GM18868 (cell line): ENCODE data around the gene ZNF76.

Source experiments
- ATAC-seq: cut with Tn5 transposase; IDR thresholded peaks from one replicate; pipeline ENCODE4 v1.9.1; 2021; ENCODE audit warnings: mild to moderate bottlenecking, moderate library complexity; ENCODE audit not compliant: unreplicated experiment

ZNF76 gene

DNA sequence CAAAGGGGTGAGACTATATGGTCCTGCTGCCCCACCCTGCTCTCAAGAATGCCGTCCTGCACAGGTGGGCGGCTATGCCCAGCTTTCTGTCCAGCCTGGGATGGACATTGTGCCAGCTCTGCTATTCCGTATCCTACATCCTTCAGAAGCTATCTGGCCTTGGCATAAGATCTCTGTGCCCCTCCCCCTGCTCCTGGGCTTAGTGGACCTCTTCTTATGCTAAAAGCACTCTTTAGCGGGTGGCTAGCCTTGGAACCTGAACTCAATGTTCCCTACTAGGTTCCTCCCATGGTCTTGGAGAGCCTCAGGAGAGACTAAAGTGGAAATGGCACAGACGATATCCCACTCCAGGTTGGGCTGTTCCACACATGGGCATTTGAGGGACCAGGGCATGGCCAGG, 23.3 kb upstream of the ZNF76 start:
- ATAC-seq = no peak

DNA sequence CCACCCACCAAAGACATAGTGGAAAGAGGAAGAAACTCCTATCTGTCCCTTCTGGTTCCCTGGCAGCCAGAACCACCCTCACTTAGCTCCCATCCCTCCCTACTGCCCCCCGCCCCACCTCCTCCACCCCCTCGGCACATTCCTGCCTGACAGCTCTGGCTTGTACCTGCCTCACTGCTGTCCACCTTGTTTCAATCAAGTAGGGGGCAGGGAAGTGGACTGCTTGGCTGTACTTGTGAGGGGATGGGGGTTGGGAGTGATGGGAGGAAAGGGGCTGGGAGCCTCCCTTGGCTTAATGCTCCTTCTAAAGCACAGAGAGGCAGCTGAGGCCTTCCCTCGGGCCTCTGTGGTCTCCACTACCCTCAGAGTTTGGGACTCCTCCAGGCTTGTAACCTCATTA, 22.1 kb upstream of the ZNF76 start:
- ATAC-seq = no peak

DNA sequence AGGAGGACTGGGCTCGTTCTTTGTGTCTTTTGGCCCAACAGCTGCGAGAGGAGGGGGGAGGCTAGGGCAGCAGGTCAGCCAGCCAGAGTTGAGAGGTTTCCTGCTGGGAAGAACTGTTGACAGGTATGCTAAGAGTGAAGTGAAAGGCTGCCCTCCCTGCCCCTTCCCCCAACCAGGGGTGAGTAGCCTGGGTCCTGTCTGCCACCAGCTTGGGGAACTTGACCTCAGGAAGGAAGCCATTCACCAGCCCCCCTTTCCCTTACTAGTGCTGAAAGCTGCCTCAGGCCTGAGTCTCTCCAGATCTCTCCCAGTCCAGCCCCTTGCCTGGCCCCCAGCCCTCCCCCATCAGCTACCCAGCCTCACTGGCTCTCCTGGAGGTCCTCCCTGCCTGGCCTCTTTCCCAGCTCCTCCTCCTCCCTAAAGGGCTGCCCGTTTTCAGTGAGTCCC, 20.7 kb upstream of the ZNF76 start:
- no peak for ATAC-seq

DNA sequence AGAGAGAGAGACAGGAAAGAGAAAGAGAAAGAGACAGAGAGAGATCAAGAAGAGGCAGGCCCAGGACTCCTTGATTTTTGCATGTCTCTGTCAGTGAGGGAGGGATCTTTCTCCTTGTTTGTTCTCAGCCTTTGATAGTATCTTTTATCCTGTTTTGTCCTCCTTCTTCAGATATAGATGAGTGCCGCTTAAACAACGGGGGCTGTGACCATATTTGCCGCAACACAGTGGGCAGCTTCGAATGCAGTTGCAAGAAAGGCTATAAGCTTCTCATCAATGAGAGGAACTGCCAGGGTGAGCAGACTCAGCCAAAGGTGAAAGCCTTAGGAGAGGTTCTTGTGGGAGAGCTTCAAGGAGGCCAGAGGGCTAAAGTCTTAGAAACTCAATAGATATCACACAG, 20.0 kb upstream of the ZNF76 start:
- no peak for ATAC-seq

DNA sequence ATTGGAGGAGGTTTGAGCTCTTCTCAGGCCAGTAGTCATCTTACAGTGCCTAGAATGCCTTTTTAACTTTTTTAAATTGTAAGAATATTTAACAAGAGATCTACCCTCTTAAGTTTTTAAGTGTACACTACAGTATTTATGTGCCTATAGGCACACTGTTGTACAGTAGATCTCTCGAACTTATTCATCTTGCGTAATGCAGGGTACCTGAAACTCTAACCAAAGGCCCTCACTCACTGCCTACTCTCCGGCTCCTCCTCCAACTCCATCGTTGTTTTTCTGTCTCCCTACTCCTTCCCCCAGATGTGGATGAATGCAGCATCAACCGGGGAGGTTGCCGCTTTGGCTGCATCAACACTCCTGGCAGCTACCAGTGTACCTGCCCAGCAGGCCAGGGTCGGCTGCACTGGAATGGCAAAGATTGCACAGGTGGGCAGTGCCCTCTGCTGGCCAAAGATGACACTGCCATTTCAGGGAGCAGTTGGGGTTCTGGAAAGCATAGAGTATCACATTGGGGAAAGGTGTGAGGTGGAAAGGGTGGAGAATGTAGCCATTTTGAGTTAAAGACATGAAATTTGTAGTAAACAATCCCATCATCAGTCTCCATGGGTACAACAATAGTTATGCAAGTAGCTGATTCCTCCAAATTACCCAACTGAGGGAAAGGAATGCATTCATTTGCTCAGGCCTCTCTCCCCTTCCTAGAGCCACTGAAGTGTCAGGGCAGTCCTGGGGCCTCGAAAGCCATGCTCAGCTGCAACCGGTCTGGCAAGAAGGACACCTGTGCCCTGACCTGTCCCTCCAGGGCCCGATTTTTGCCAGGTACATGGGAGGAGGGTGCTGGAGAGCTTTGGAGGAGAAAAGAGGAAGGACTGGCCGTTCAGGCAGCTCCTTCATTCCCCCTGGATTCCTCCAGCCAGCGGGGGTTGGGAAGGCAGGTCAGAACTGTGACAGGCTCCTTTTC, 18.4 kb upstream of the ZNF76 start:
- no peak for ATAC-seq

DNA sequence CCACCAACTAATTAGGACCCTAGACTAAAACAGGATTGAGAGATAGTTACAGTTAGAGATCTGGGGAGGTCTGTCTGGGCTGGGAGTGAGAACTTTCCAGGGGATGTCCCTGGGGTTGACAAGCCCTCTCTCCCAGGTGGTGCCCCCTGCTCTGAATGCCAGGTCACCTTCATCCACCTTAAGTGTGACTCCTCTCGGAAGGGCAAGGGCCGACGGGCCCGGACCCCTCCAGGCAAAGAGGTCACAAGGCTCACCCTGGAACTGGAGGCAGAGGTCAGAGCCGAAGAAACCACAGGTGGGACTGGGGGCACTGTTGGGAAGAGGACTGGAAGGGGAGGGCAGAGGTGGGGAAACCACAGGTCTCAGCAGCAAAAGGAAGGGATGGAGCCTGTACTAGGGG, 17.0 kb upstream of the ZNF76 start:
- ATAC-seq = no peak

DNA sequence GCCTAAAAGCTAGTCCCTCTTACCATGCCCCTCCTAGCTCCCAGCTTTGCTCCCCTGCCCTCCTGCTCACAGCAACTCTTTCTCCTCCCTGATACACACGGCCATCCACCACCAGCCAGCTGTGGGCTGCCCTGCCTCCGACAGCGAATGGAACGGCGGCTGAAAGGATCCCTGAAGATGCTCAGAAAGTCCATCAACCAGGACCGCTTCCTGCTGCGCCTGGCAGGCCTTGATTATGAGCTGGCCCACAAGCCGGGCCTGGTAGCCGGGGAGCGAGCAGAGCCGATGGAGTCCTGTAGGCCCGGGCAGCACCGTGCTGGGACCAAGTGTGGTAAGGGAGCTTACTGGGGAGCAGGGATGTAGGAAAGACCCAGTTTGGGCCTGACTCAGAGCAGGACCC, 16.6 kb upstream of the ZNF76 start:
- ATAC-seq = no peak

DNA sequence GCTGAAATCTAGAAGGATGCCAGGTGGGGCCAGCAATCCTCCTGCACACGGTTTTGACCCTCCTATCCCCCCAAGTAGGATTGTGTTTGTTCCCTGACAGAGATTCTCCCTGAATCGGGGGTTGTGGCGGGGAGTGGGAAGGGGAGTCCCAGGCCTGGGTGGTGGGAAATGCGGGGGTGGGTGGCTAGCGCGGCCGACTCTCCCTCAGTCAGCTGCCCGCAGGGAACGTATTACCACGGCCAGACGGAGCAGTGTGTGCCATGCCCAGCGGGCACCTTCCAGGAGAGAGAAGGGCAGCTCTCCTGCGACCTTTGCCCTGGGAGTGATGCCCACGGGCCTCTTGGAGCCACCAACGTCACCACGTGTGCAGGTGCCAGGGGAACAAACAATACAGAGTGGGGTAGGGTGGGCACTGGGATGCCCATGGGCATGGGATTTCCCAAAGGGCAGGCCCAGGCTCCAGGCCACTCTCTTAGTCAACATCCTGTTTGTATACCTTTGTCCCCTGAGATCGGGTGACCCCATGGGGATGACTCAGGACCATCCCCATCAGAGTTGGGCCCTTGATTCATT, 16.1 kb upstream of the ZNF76 start:
- no peak for ATAC-seq

DNA sequence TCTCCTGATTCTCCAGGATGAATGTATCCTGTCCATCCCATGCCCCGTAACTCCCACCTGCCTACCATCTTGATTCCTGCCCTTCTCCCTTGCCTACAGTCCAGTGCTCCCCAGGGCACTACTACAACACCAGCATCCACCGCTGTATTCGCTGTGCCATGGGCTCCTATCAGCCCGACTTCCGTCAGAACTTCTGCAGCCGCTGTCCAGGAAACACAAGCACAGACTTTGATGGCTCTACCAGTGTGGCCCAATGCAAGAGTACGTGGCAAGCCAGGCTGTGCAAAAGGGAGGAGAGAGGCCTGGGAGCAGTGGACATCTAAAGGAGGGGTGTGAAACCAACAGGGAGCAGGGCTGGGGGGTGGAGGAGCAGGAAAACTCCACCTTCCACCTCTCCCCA, 15.0 kb upstream of the ZNF76 start:
- ATAC-seq = no peak

DNA sequence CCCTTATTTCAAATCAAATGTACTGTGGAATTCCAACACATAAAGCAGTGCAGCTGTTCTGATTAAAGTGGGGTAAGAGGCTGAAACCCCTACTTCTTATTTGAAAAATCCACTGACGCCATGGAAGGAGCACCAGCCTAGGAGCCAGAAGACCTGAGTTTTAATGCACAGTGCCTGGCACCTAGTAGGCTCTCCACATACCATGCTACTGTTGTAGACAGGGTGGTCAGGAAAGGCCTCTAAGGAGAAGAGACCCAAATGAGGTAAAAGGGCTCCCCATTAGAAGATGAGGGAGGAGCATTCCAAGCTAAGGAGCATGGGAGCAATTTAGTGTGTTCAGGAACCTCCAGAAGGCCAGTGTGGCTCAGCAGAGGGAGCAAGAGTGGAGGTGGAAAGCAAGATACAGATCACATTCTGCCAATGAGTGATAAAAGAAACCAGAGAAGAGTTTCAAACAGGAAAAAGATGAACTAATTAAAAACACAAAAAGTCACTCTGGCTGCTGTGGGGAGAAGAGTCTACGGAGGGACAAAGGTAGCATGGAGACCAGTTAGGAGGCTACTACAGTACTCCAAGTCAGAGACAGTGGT, 11.8 kb upstream of the ZNF76 start:
- no peak for ATAC-seq

DNA sequence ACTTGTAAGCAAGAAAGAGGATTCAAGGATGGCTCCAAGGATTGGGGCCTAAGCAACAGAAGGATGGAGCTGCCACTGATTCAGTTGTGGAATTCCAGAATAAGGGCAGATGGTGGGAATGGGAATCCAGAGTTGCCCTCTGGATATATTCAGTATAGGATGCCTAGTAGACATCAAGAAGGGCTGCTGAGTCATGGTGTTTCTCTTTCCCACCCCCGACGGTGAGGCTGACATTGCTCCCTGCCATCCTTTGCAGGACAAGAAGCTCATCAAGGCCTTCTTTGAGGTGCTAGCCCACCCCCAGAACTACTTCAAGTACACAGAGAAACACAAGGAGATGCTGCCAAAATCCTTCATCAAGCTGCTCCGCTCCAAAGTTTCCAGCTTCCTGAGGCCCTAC, 11.2 kb upstream of the ZNF76 start:
- ATAC-seq = no peak

DNA sequence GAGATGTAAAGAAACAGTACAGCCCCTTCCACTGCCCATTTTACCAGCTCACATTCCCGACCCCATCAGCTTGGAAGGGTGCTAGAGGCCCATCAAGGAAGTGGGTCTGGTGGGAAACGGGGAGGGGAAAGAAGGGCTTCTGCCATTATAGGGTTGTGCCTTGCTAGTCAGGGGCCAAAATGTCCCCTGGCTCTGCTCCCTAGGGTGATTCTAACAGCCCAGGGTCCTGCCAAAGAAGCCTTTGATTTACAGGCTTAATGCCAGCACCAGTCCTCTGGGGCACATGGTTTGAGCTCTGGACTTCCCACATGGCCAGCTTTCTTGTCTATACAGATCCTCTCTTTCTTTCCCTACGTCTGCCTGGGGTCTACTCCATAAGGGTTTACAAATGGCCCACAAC, 10.6 kb upstream of the ZNF76 start:
- no peak for ATAC-seq

DNA sequence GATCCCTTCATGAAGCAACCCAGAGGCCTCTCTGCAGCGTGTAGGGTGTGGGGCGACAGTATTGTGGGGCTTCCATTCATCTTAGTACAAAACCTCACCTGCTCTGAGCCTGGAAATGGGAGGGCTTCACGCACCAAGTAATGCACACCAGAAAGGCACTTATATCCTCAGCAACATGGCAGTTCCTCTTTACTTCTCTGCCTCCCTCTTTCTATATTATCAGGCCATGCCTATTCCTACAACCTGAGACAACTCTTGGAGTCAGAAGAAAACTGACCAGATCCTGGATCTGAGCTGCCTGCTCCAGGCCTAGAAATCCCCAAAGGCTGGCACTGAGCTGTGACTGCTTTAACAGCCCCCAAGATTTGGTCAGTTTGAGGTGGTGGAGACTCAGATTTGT, 7.6 kb upstream of the ZNF76 start:
- no peak for ATAC-seq

DNA sequence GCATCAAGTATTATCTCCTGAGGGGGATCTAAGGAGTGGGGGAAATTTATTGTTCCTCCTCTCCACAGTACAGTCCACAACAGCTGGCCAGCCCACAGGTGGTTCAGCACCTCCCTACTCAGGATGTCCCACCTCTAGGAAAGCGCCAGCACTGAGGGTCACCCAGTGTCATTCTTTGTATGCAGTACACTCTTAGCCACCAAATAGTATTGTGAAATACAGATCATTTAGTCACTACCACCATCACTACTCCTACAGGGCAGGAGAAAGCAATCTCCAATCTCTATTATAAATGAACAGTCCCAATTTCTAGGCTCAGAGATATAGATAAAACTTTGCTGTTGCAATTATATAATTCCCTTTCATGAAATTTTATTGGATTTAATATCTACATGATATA, 6.3 kb upstream of the ZNF76 start:
- ATAC-seq = no peak

DNA sequence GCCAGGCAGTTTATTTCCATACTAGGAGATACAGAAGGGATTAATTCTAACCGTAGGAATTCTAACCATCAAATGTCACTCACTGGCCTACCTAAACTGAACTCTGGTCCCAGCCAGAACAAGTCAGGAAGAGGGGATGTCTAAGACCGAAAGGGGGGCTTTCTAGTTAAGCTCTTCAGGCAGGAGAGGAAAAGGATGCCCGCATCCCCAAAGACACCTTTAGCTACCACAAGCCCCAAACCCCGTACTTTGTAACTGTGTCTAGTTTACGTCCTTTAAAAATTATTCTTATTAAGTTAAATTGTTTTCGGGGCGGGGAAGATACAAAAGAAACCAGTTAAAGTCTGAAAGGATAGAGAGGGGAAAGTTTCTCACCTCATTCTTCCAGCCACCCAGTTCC, 1.2 kb upstream of the ZNF76 start:
- no peak for ATAC-seq

DNA sequence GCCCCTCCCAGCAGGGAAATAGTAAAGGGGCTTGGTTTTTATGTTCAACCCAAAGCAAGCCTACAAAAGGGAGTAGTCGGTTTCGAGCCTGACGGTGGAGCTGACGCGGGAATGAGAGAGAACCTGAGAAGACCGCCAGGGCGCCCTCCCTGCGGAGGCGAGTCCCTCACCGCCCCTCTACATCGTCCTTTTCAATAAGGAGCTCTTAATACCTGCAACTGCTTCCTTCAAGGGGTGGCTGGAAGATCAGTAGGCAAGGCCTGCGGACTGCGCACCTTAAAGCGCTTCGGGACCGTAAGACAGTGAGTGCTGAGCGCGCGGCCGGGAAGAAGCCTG, 709 bp upstream of the ZNF76 start:
- peak; percentile 16 for ATAC-seq

DNA sequence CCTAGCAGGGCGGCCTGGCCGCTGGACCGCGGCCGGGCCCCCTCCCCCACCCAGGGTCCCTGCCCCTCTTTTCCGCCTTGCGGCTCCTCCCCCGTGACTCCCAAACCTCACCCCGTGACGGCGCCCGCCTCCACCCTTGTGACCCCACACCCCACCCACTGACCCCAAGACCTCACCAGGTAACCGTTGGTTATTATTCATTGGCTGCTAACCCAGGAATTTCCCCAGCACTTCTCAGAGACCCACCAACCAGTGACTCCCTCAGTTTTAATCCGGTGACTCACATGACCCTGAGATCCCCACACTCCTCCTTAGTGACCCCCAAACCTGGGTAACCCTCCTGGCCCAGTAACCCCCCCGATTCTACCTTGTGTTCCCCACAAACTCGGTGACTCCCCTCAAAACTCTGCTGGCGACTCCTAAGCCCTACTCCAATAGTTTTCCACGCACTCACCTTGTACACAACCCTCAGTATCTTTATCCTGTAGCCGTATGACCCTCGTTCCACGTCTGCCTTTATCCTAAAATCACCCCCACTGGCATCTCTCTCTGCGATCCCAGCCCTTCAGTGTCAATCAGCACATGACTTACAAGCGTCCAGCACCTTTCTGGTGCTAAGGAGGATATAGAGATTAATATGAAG, 534 bp downstream of the ZNF76 start:
- ATAC-seq = peak; percentile 21

DNA sequence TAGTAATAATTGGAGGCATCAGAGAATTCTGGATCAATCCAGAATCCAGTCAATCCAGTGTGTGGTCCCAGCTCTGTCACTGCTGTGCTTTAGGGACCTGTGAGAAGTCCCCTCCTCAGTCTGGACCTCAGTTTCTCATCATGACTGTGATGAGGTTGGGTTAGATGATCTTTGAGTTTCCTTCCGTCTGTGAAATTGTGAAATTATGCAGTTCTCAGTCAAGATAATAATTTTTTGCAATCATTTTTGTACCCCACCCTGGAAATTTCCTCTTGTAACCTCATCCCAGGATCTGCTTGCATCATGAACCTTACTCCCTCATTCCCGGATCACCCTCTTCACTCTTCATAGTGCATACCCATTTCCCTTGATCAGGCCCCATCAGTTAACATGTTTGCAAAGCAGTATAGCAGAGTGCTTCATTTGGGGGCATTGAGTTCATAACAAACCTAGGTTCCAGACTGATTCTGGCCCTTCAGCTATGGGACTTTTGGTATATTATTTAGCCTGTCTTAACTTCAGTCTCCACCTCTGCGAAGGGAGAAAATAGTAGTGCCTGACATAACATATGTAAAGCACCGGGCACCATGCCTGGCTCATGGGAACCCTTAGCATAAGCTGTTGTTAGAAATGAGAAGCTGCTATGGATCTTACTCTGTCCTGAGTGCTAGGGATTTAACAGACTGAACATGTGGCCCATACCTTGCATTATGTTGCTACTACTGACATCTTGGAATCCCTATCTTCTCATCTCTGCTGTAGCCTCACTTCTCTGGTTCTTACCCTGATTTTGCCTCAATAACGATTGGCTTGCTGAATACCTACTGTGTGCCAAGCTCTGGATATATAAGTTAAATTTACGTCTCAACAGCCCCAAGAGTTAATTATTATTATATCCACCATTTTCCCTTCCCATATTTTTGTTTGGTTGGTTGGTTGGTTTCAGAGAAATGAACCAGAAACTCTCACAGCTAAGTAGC, 1.3 kb downstream of the ZNF76 start:
- ATAC-seq = no peak

DNA sequence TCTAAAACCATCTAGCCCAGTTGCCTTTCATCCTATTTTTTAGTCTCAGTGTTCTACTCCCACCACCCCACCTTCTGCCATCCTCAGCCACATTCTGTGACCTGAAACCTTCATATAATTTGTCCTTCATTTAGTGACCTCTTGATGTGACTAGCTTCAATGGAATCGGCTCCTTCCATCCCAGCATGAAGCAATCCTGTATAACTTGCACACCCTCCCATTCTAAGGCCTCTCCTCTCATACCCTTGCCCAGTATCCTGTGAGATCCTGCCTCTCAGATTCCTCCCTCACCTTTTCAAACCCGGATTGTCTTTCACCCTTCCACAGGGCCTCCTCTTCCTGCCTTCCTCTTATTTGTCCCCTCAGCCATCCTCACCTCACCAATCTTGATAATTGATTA, 3.1 kb downstream of the ZNF76 start:
- no peak for ATAC-seq

DNA sequence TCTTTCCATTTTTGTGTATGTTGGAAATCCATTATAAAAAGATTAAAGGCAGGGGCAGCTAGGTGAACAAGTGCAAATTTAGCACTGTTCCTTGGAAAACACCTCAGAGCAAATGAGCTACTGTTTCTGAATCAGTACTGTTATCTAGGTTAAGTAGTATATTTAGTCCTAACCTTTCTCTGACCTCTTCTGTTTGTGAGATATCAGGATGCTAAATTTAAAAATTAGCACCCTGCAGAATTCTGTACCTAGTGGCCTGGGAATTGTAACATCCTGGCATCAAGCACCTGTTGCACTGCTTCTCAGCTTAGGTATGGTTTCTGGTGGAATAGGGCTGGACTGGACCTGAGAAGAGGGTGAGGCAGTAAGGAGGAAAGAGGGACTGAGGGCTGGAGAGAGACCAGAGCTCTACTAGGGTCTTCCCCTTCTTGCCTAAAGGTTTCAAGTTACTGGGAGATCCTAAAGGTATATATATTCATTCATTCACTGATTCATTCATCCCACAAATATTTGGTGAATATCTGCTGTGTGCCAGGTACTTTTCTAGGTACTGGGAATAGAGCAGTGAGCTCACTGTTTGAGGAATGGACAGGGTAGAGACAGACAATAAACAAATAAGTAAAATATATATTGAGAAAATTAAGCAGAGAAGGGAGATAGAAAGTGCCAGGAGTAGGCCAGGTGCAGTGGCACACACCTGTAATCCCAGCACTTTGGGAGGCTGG, 5.2 kb downstream of the ZNF76 start:
- no peak for ATAC-seq
